ENCODE results near the gene KCNA4. TPM values are rescaled to one million over a fixed set of nuclear protein-coding genes. Genes with fewer than 3 reads are reported as not detected.

The KCNA4 gene
- polyA plus RNA-seq, 1 donor from 2014 or later, result not detected

Other genes with a start within 250 kb of the KCNA4 start
- gene FSHB, start 214.0 kb upstream of the KCNA4 start, polyA plus RNA-seq, result not detected